Osteoblast (primary cell): Measurements from ENCODE around the gene TTC39B. TPM values are rescaled to one million over a fixed set of nuclear protein-coding genes. Genes with fewer than 3 reads are reported as not detected.

Experiments used
- DNase-seq: peaks from one replicate; pipeline ENCODE4 v3.0.0; 2011; ENCODE audit warnings: low spot score, mixed read lengths; ENCODE audit not compliant: insufficient read length; ENCODE audit errors: missing footprints
- H2AFZ ChIP-seq: 2 replicates; pipeline ENCODE4 v1.6.0; 2011; ENCODE audit warnings: mild to moderate bottlenecking, low read length
- H3K27ac ChIP-seq: 2 replicates; pipeline ENCODE4 v1.5.1; 2011; ENCODE audit warnings: mild to moderate bottlenecking, low read depth, low read length, moderate library complexity
- H3K27me3 ChIP-seq: 2 replicates; pipeline ENCODE4 v1.6.0; 2012; ENCODE audit warnings: mild to moderate bottlenecking, control low read depth, inconsistent platforms, low read length, moderate library complexity; ENCODE audit not compliant: insufficient read depth
- H3K36me3 ChIP-seq: 2 replicates; pipeline ENCODE4 v1.5.1; 2011; ENCODE audit warnings: mild to moderate bottlenecking, low read length, control low read depth, moderate library complexity; ENCODE audit not compliant: insufficient read depth
- H3K4me1 ChIP-seq: 2 replicates; pipeline ENCODE4 v1.5.1; 2011; ENCODE audit warnings: mild to moderate bottlenecking, low read length, control low read depth, moderate library complexity; ENCODE audit not compliant: insufficient read depth
- H3K4me2 ChIP-seq: 2 replicates; pipeline ENCODE4 v1.6.0; 2011; ENCODE audit warnings: mild to moderate bottlenecking, low read length; ENCODE audit not compliant: insufficient read depth
- H3K4me3 ChIP-seq: fragments of 200-600 bp; sonication (generic); 3 replicates; pipeline ENCODE4 v1.5.1; 2012; ENCODE audit warnings: mild to moderate bottlenecking, low read length, inconsistent platforms; ENCODE audit not compliant: insufficient read depth
- H3K79me2 ChIP-seq: 2 replicates; pipeline ENCODE4 v1.6.0; 2012; ENCODE audit warnings: mild to moderate bottlenecking, low read length, control low read depth, inconsistent platforms; ENCODE audit not compliant: insufficient read depth
- H3K9me3 ChIP-seq: 2 replicates; pipeline ENCODE4 v1.5.1; 2011; ENCODE audit warnings: low read depth, low read length, control low read depth
- H4K20me1 ChIP-seq: 2 replicates; pipeline ENCODE4 v1.6.0; 2012; ENCODE audit warnings: mild to moderate bottlenecking, low read length, control low read depth; ENCODE audit not compliant: insufficient read depth
- total RNA-seq: library from RNA; depleted of rRNA; stranded (reverse); fragments of >200 nt; gene quantifications from 2 replicates; pipeline ENCODE4 v1.2.3, GENCODE V29; 2012
- TF ChIP-seq, protein P1 (sequence below): IDR thresholded peaks from 2 replicates; pipeline ENCODE4 v1.5.1; 2011; ENCODE audit warnings: mild to moderate bottlenecking, low read depth, low read length, moderate library complexity; ENCODE audit errors: extremely low read depth

Gene TTC39B
- total RNA-seq, 1 donor, result 18.5 TPM

GRCh38 chr9:15352306-15352705 is 45.3 kb upstream of the TTC39B start:
- Histone ChIP-seq H3K4me2 (no peak overlapping the region), H3K9me3 (no peaks in the 10 kb centered on the region), H3K27ac (no peak overlapping the region), H3K79me2 (no peaks in the 10 kb centered on the region), H3K36me3 (no peaks in the 10 kb centered on the region), H4K20me1 (no peaks in the 10 kb centered on the region), H3K4me1 (no peaks in the 10 kb centered on the region), H3K4me3 (no peak overlapping the region), H2AFZ (no peak overlapping the region), H3K27me3 (no peaks in the 10 kb centered on the region)
- no peak for DNase-seq
- TF ChIP-seq, protein P1, sequence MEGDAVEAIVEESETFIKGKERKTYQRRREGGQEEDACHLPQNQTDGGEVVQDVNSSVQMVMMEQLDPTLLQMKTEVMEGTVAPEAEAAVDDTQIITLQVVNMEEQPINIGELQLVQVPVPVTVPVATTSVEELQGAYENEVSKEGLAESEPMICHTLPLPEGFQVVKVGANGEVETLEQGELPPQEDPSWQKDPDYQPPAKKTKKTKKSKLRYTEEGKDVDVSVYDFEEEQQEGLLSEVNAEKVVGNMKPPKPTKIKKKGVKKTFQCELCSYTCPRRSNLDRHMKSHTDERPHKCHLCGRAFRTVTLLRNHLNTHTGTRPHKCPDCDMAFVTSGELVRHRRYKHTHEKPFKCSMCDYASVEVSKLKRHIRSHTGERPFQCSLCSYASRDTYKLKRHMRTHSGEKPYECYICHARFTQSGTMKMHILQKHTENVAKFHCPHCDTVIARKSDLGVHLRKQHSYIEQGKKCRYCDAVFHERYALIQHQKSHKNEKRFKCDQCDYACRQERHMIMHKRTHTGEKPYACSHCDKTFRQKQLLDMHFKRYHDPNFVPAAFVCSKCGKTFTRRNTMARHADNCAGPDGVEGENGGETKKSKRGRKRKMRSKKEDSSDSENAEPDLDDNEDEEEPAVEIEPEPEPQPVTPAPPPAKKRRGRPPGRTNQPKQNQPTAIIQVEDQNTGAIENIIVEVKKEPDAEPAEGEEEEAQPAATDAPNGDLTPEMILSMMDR, result no peak

DNA sequence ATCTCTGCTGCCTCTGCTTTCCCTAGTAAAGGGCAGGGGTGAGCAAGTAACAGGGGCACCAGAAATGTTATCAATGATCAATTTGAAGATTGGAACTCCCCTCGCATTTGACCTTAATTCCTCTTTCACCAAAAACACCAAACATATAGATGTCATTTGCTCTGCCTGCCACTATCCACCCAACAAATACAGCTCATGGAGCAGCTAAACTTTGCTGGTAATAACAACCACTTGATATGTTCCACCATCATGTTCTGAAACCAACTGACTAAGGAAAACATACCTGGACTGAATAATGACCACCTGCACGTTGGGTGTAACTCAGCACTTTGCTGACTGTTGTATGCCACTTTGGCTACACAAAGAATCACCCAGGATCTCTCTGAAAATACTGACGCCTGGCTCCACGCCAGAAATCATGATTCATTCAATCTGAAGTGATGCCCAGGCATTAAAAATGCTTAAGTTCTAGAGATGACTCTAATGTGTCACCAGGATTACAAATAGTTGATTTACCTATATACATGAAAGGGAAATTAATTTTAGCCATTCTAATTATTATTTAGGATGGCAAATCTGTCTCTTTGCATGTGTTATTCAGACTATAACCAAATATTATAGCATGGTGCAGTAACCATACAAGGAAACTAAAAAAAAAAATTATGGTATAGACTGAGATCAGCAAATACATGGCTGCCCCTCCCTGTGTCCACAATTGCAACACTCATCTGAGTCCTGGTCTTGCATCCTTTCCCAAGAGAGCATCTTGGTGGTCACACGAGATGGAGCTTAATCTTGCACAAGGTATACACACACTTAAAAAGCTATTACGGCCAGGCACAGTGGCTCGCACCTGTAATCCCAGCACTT is 43.1 kb upstream of the TTC39B start:
- Histone ChIP-seq H3K4me3 (no peak overlapping the region), H3K79me2 (no peaks in the 10 kb centered on the region), H2AFZ (no peak overlapping the region), H3K36me3 (no peaks in the 10 kb centered on the region), H3K4me1 (no peaks in the 10 kb centered on the region), H3K9me3 (no peaks in the 10 kb centered on the region), H3K27ac (no peak overlapping the region), H4K20me1 (no peaks in the 10 kb centered on the region), H3K27me3 (no peaks in the 10 kb centered on the region), H3K4me2 (no peak overlapping the region)
- peak; percentile 47 for DNase-seq
- TF ChIP-seq, protein P1, result no peak

GRCh38 chr9:15346837-15347236 is 39.8 kb upstream of the TTC39B start:
- H2AFZ ChIP-seq, result peak overlapping the region; percentile 7

GRCh38 chr9:15344191-15344590 is 37.2 kb upstream of the TTC39B start:
- no peaks in the 10 kb centered on the region for H3K4me1 ChIP-seq
- H3K9me3 ChIP-seq, result no peaks in the 10 kb centered on the region
- H2AFZ ChIP-seq, result no peak overlapping the region
- H3K4me3 ChIP-seq, result no peak overlapping the region
- H3K79me2 ChIP-seq, result no peaks in the 10 kb centered on the region
- no peaks in the 10 kb centered on the region for H3K36me3 ChIP-seq
- H4K20me1 ChIP-seq, result no peaks in the 10 kb centered on the region
- H3K4me2 ChIP-seq, result no peak overlapping the region
- no peak for DNase-seq
- TF ChIP-seq, protein P1, result no peak
- no peaks in the 10 kb centered on the region for H3K27me3 ChIP-seq
- H3K27ac ChIP-seq, result no peak overlapping the region

More at GRCh38 chr9:15346837-15347236, 39.8 kb upstream of the TTC39B start:
- H3K4me2 ChIP-seq, result no peak overlapping the region
- no peaks in the 10 kb centered on the region for H3K27me3 ChIP-seq
- no peak for DNase-seq
- no peaks in the 10 kb centered on the region for H3K4me1 ChIP-seq
- TF ChIP-seq, protein P1, result no peak
- H4K20me1 ChIP-seq, result no peaks in the 10 kb centered on the region
- no peaks in the 10 kb centered on the region for H3K9me3 ChIP-seq
- H3K36me3 ChIP-seq, result no peaks in the 10 kb centered on the region
- H3K27ac ChIP-seq, result no peak overlapping the region
- H3K79me2 ChIP-seq, result no peaks in the 10 kb centered on the region
- H3K4me3 ChIP-seq, result no peak overlapping the region
